Cardiac muscle cell (in vitro differentiated cells and primary cell): ENCODE data around the gene TBC1D14. TPM values are rescaled to one million over a fixed set of nuclear protein-coding genes. Genes with fewer than 3 reads are reported as not detected.
"Not testable (repeated sequence)": the region's sequence is repeated elsewhere in the genome, so short reads cannot be mapped to it uniquely, and the experiment has no call there.

Experiments
- DNase-seq, 2 donors: peaks; one replicate each; pipeline versions ENCODE4 v3.0.0 to v3.0.0-alpha.2; 2010 to 2017; ENCODE audit warnings: low read depth in 1 of 2, low spot score in 1 of 2
- H3K27ac ChIP-seq: fragments of 200-600 bp; sonication (generic); 2 replicates; pipeline ENCODE4 v1.5.1; 2016
- H3K27me3 ChIP-seq: fragments of 200-600 bp; sonication (generic); 2 replicates; pipeline ENCODE4 v1.6.0; 2016; ENCODE audit warnings: control low read depth
- H3K36me3 ChIP-seq: fragments of 200-600 bp; sonication (generic); 2 replicates; pipeline ENCODE4 v1.5.1; 2016; ENCODE audit warnings: control low read depth
- H3K4me1 ChIP-seq: fragments of 200-600 bp; sonication (generic); 2 replicates; pipeline ENCODE4 v1.8.1; 2017; ENCODE audit warnings: low read depth, mild to moderate bottlenecking, mixed run types
- H3K4me3 ChIP-seq: fragments of 200-600 bp; sonication (generic); 2 replicates; pipeline ENCODE4 v1.5.1; 2016; ENCODE audit warnings: mild to moderate bottlenecking
- H3K9me3 ChIP-seq: fragments of 200-600 bp; sonication (generic); 2 replicates; pipeline ENCODE4 v1.5.1; 2017; ENCODE audit warnings: low read depth, mild to moderate bottlenecking, control low read depth
- polyA plus RNA-seq: library from polyadenylated mRNA; unstranded; fragments of >200 nt; fragmentation: Nextera tagmentation; extraction: Ambion mirVana; gene quantifications from 2 replicates; pipeline ENCODE4 v1.2.1, GENCODE V29; 2016
- total RNA-seq: library from RNA; depleted of rRNA; stranded (reverse); fragments of >200 nt; gene quantifications from 2 replicates; pipeline ENCODE4 v1.2.3, GENCODE V29; 2016
- TF ChIP-seq, protein P1 (sequence below): IDR thresholded peaks from 2 replicates; pipeline ENCODE4 v1.5.1; 2012; ENCODE audit warnings: low read depth, mild to moderate bottlenecking, low read length

TBC1D14 gene
- total and polyA plus RNA-seq, 2 experiments from 2014 or later, result 30.5 to 41.8 TPM

DNA sequence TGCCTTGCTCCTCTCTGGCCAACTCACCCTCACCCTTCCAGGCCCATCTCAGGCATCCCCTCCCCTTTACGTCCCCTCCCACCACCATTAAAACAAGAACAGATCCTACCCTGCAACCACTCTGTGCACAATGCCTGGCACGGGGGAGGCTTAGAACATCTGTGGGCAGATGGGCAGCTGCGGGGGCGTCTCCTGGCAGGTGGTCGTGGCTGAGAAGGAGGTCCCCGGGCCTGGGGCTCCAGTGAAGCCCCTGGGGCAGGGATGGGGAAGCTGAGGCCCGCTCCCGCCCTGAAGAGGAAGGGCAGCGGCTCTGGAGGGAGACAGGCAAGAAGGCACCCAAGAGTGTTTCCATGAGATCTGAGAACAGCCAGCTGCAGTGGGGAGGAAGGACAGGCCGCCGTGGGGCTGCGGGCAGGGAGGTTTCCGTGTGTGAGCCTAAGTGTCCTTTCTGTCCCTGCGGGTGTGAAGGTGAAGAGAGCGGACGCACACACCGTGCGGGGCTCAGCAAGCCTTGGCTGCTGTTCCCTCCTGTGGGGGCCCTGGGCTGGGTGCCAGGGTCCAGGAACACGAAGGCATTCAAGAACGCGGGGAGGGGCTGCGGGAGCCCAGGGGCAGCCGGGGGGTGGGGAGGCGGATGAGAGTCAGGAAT lies 7.8 kb upstream of the TBC1D14 start:
- Histone ChIP-seq H3K9me3 (no peaks in the 10 kb centered on the region), H3K4me1 (peaks cover 12% of the 10 kb centered on the region), H3K27me3 (no peaks in the 10 kb centered on the region), H3K27ac (peak overlapping the region; percentile 70), H3K4me3 (no peak overlapping the region), H3K36me3 (no peaks in the 10 kb centered on the region)
- TF ChIP-seq, protein P1, sequence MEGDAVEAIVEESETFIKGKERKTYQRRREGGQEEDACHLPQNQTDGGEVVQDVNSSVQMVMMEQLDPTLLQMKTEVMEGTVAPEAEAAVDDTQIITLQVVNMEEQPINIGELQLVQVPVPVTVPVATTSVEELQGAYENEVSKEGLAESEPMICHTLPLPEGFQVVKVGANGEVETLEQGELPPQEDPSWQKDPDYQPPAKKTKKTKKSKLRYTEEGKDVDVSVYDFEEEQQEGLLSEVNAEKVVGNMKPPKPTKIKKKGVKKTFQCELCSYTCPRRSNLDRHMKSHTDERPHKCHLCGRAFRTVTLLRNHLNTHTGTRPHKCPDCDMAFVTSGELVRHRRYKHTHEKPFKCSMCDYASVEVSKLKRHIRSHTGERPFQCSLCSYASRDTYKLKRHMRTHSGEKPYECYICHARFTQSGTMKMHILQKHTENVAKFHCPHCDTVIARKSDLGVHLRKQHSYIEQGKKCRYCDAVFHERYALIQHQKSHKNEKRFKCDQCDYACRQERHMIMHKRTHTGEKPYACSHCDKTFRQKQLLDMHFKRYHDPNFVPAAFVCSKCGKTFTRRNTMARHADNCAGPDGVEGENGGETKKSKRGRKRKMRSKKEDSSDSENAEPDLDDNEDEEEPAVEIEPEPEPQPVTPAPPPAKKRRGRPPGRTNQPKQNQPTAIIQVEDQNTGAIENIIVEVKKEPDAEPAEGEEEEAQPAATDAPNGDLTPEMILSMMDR, result no peak
- DNase-seq, result no peak

DNA sequence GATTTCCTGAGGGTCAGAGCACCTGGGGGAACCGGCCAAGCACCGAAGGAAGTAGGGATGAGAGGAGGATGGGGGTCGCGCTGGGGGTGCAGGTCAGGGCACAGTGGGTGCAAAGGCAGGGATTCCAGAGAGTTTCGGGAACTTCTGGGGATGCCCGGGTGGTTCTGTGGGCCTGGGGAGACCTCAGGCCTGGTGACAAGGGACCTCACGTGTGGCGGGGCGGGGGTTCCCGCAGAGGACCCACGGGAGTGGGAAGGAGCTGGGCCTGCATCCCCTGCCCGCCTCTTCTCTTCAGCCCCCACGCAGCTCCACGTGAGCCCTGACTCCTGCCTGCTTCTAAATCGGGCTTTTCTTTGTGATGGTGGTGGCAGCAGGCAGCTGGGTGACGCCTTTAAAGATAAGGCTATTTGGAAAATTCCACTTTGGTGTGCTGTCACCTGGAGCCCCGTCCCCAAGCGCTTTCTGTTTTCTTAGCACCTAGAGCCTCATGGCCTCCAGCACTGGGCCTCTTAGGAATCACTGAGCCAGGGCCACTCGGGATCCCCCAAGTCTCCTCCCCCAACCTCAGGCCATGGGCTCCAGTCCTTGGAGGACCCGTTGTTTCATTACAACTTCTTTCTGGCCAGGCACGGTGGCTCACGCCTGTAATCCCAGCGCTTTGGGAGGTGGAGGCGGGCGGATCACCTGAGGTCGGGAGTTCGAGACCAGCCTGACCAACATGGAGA lies 7.1 kb upstream of the TBC1D14 start:
- TF ChIP-seq, protein P1, result no peak
- Histone ChIP-seq H3K27me3 (no peaks in the 10 kb centered on the region), H3K4me1 (peaks cover 12% of the 10 kb centered on the region), H3K4me3 (no peak overlapping the region), H3K27ac (peak overlapping the region; percentile 70), H3K9me3 (no peaks in the 10 kb centered on the region), H3K36me3 (no peaks in the 10 kb centered on the region)
- peak in 1 of 2 donors; percentile 58 for DNase-seq

DNA sequence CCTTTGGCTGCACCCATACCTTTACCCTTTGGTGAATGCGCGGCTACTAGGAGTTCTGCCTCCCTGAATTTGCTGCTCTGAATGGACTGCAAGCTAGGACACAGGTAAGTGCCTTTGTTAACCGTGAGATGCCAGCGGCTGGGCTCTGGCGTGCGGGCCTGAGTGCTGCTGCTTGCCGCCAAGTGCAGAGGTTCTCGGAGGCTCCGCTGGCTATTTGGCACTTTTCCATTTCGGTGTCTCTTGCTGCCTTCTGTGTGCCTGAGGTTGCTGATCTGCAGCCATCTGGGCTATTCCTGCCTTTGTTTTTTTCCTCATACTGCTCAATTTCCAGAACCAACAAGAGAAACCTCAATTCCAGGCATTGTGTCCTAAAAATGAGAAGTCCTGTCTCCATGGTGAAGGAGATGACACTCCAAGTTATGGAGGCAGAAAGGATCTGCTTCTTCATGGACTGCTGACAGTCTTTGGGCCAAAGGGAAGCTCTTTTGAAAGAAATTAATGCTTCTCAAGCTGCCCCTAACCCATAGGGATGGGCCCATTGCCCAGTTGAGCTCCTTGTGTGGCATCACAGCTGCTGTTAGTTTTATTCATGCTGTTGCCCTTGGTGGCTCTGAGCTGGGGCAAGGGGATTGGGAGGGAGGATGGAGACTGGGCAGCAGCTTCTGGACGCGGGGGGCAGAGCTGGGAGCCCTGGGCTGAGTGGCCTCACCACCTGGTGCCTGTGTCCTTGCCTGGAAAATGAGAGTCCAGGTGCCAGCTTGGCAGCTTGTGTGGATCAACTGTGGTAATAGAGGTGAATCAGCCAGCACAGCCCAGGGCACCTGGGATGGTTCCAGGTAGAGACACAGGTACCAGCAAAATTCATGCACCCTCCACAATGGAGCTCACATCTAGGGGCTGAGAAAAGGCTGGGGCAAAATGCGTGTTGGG lies 3.8 kb upstream of the TBC1D14 start:
- Histone ChIP-seq H3K27me3 (peaks cover 3% of the 10 kb centered on the region), H3K4me3 (no peak overlapping the region), H3K27ac (no peak overlapping the region), H3K9me3 (no peaks in the 10 kb centered on the region), H3K4me1 (peaks cover 30% of the 10 kb centered on the region), H3K36me3 (no peaks in the 10 kb centered on the region)
- DNase-seq, result no peak
- TF ChIP-seq, protein P1, result no peak

DNA sequence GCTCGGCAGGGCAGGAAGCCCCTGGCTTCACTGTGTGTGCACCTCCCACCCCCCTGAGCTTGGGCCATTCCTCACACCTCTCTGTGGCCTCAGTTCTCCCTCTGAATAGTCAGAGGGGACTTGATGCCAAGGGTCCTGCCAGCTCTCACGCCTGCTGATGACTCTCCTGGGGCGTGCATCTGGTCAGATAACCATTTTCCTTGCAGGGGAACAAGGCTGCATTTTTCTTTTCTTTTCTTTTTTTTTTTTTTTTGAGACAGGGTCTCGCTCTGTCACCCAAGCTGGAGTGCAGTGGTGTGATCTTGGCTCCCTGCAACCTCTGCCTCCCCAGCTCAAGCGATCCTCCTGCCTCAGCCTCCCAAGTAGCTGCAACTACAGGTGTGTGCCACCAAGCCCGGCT lies 3.1 kb upstream of the TBC1D14 start:
- H3K4me3 ChIP-seq, H3K36me3 ChIP-seq, H3K27ac ChIP-seq, DNase-seq, H3K27me3 ChIP-seq, H3K9me3 ChIP-seq: not testable (repeated sequence)
- H3K4me1 ChIP-seq, result peaks cover 32% of the 10 kb centered on the region

DNA sequence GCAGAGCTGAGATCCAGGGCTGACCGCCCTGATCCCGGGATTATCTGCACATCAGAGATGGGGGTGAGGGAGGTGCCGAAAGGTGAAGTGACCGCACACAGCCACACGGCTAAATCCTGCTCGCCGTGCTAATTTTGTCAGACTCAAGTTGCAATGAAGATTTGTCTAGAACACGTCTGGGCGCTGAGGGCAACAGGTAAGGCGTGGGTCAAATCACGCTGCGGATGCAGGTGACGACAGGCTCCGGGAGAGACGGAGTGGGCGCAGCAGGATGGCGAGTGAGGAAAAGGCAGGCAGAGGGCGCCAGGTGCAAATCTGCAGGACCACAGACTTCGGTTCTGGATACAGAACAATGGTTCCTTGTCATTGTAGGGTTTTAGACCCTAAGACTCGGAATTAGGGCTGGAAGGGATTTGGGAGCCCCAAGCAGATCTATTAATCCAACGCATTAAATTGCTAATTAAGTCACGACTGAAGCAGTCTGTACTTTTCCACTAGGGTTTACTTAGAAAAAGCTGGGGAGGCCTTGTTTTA lies 1.9 kb upstream of the TBC1D14 start:
- peak; percentile 47 to 59 for DNase-seq
- H3K27me3 ChIP-seq, result peaks cover 3% of the 10 kb centered on the region
- H3K4me3 ChIP-seq, result no peak overlapping the region
- H3K36me3 ChIP-seq, result no peaks in the 10 kb centered on the region
- peaks cover 24% of the 10 kb centered on the region for H3K4me1 ChIP-seq
- H3K27ac ChIP-seq, result no peak overlapping the region
- TF ChIP-seq, protein P1, result peak; percentile 49
- no peaks in the 10 kb centered on the region for H3K9me3 ChIP-seq
